ENCODE data around the gene EIF4A2.

DNA sequence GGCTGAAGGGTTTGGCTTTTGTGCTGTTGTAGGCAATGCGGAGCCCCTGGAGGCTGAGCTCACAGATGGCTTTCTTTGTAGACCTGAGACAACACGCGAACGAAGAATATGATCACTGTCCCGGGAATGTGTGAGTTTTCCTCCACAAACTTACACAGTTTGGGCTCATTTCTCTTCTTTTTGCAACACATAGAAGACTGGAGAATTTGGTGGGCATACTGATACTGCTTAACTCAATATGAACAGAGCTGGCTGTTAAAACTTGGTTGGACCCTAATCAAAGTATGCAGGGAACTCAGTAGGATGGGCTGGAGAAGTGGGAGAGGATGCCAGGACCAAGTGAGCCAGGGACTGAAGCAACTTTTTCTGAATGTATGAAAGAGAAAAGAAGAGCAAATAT, 35.1 kb downstream of the EIF4A2 start:
- TF ChIP-seq FOXK2 (IDR thresholded peaks at IDR 0.05) (no peak), SUZ12 (IDR thresholded peaks at IDR 0.05) (no peak), SP1 (IDR thresholded peaks at IDR 0.05) (no peak), TARDBP (IDR thresholded peaks at IDR 0.05) (no peak), L3MBTL2 (conservative IDR thresholded peaks at IDR 0.05) (no peak), ARNT (IDR thresholded peaks at IDR 0.05) (no peak), FOXM1 (IDR thresholded peaks at IDR 0.05; ENCODE audit: borderline replicate concordance) (no peak), ZNF384 (IDR thresholded peaks at IDR 0.05) (no peak)
- TF ChIP-seq, protein P1, sequence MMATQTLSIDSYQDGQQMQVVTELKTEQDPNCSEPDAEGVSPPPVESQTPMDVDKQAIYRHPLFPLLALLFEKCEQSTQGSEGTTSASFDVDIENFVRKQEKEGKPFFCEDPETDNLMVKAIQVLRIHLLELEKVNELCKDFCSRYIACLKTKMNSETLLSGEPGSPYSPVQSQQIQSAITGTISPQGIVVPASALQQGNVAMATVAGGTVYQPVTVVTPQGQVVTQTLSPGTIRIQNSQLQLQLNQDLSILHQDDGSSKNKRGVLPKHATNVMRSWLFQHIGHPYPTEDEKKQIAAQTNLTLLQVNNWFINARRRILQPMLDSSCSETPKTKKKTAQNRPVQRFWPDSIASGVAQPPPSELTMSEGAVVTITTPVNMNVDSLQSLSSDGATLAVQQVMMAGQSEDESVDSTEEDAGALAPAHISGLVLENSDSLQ (IDR thresholded peaks at IDR 0.05), result no peak

Data from HEK293T (cell line).